Stimulated activated CD8-positive, alpha-beta memory T cell treated with anti-CD3 and anti-CD28 coated beads, Interleukin-12 subunit alpha, Interleukin-12 subunit beta, amount 100 ng/mL, for 4 hours (primary cell): Measurements from ENCODE around the gene LCN9.
"Not testable (repeated sequence)": the region's sequence is repeated elsewhere in the genome, so short reads cannot be mapped to it uniquely, and the experiment has no call there.

Source experiments
- DNase-seq: peaks from one replicate; pipeline ENCODE4 v3.0.0-alpha.2; 2020; ENCODE audit warnings: low read depth

LCN9 gene

GRCh38 chr9:135647884-135648283, 15.2 kb upstream of the LCN9 start:
- DNase-seq, result no peak

GRCh38 chr9:135648494-135649410, 14.4 kb upstream of the LCN9 start:
- no peak for DNase-seq

GRCh38 chr9:135649508-135649907, 13.6 kb upstream of the LCN9 start:
- DNase-seq, result no peak

- no peak for DNase-seq
Measured at GRCh38 chr9:135650408-135650807, 12.7 kb upstream of the LCN9 start.

GRCh38 chr9:135655317-135655716, 7.8 kb upstream of the LCN9 start:
- no peak for DNase-seq

GRCh38 chr9:135657416-135657815, 5.7 kb upstream of the LCN9 start:
- no peak for DNase-seq

GRCh38 chr9:135659252-135659651, 3.9 kb upstream of the LCN9 start:
- no peak for DNase-seq

GRCh38 chr9:135660407-135660806, 2.7 kb upstream of the LCN9 start:
- DNase-seq, result no peak

GRCh38 chr9:135661816-135662560, 1.1 kb upstream of the LCN9 start:
- no peak for DNase-seq

- no peak for DNase-seq
Measured at GRCh38 chr9:135663451-135663770, 302 bp downstream of the LCN9 start.

GRCh38 chr9:135663857-135664256, 748 bp downstream of the LCN9 start:
- DNase-seq, result no peak

- no peak for DNase-seq
Measured at GRCh38 chr9:135664266-135664665, 1.2 kb downstream of the LCN9 start.

- DNase-seq, result no peak
Measured at GRCh38 chr9:135664801-135665794, 2.0 kb downstream of the LCN9 start.

- DNase-seq, result no peak
Measured at GRCh38 chr9:135665795-135666189, 2.7 kb downstream of the LCN9 start.

- DNase-seq, result no peak
Measured at GRCh38 chr9:135666534-135667462, 3.7 kb downstream of the LCN9 start.

GRCh38 chr9:135667463-135668001, 4.4 kb downstream of the LCN9 start:
- no peak for DNase-seq

GRCh38 chr9:135669018-135669417, 5.9 kb downstream of the LCN9 start:
- DNase-seq, result not testable (repeated sequence)

GRCh38 chr9:135669616-135670285, 6.6 kb downstream of the LCN9 start:
- DNase-seq, result no peak

GRCh38 chr9:135670721-135671590, 7.8 kb downstream of the LCN9 start:
- DNase-seq, result no peak
